Peyer's patch (tissue), 4 donors: Measurements from ENCODE around the gene CBARP.

Experiments used
- CTCF ChIP-seq, 6 experiments: fragments of 450-650 bp in 4 of 6; fragments of 200-600 bp in 2 of 6; sonication (generic) in 1 of 6; IDR thresholded peaks; one replicate each; pipeline ENCODE4 v1.5.1; 2017 to 2019; ENCODE audit warnings: antibody characterized with exemption in 6 of 6, mild to moderate bottlenecking in 3 of 6, moderate library complexity in 1 of 6
- POLR2A ChIP-seq, 2 donors: fragments of 450-650 bp; IDR thresholded peaks; one replicate each; pipeline ENCODE4 v1.5.1; 2017; ENCODE audit warnings: antibody characterized with exemption in 2 of 2, mild to moderate bottlenecking in 2 of 2, moderate library complexity in 2 of 2

- peak; percentile 90 to 96 (median 93) for TF ChIP-seq CTCF (IDR thresholded peaks at IDR 0.05)
- TF ChIP-seq POLR2A (IDR thresholded peaks at IDR 0.05), result no peak
Observed at GRCh38 chr19:1279782-1280341, 42.1 kb upstream of the CBARP start.
